Measurements from ENCODE around the gene VPS52. TPM values are rescaled to one million over a fixed set of nuclear protein-coding genes. Genes with fewer than 3 reads are reported as not detected.

Gene VPS52
- total and polyA plus RNA-seq, 9 of the 15 experiments (the other 6 are each of a cell fraction or from before 2014, with no cell fraction given): 24.4 to 103 (median 40.2) TPM

- no peak for TF ChIP-seq ZNF133 (CRISPR knock-in tag; IDR thresholded peaks at IDR 0.05)
- TF ChIP-seq FOXO4 (CRISPR knock-in tag; IDR thresholded peaks at IDR 0.05): no peak
- TF ChIP-seq CUX1 (CRISPR knock-in tag; IDR thresholded peaks at IDR 0.05): no peak
- TF ChIP-seq PCBP1 (IDR thresholded peaks at IDR 0.05; ENCODE audit: low read depth, low read length, poor library complexity, severe bottlenecking): no peak
- no peak for TF ChIP-seq MCM5 (IDR thresholded peaks at IDR 0.05; ENCODE audit: low read depth)
- TF ChIP-seq E2F3 (CRISPR knock-in tag; IDR thresholded peaks at IDR 0.05): no peak
- TF ChIP-seq RBM34 (IDR thresholded peaks at IDR 0.05; ENCODE audit: borderline replicate concordance, insufficient read depth, low read length): no peak
- no peak for TF ChIP-seq ZNF561 (CRISPR knock-in tag; conservative IDR thresholded peaks at IDR 0.05)
- TF ChIP-seq ZNF354B (CRISPR knock-in tag; IDR thresholded peaks at IDR 0.05): no peak
- TF ChIP-seq HMG20B (CRISPR knock-in tag; IDR thresholded peaks at IDR 0.05): no peak
- no peak for TF ChIP-seq HOXB6 (CRISPR knock-in tag; IDR thresholded peaks at IDR 0.05; ENCODE audit: borderline replicate concordance)
- TF ChIP-seq POU5F1 (IDR thresholded peaks at IDR 0.05; ENCODE audit: borderline replicate concordance, low read depth, low read length, partially characterized antibody): no peak
- no peak for TF ChIP-seq MCM7 (IDR thresholded peaks at IDR 0.05)
- TF ChIP-seq XRCC5 (IDR thresholded peaks at IDR 0.05; ENCODE audit: low read depth, low read length): peak; percentile 98
- TF ChIP-seq HNRNPH1 (optimal IDR thresholded peaks at IDR 0.05; ENCODE audit: low read depth, low read length): no peak
- peak; percentile 84; the same call in 1 of the 2 replicates for TF ChIP-seq RB1 (IDR thresholded peaks at IDR 0.05; ENCODE audit: low read depth)
- TF ChIP-seq GTF3C2 (IDR thresholded peaks at IDR 0.05; ENCODE audit: borderline replicate concordance, extremely low read depth, insufficient read length): no peak
- TF ChIP-seq ASH1L (IDR thresholded peaks at IDR 0.05; ENCODE audit: borderline replicate concordance, low read depth, partially characterized antibody): no peak
- peak; percentile 64 to 94; a peak in 3 of 4 replicates for TF ChIP-seq MAZ (CRISPR knock-in tag; conservative IDR thresholded peaks at IDR 0.05 in 1 of 2, IDR thresholded peaks at IDR 0.05 in 1 of 2)
- 0 out of 2 replicates have a peak, but pooled peaks have one; percentile 43 for TF ChIP-seq ZC3H8 (IDR thresholded peaks at IDR 0.05)
Observed at GRCh38 chr6:33279971-33280511, 8.4 kb upstream of the VPS52 start (continued).
